ENCODE results near the gene SCML1.

SCML1 gene

GRCh38 chrX:17736856-17737709 lies at the start of gene SCML1:
Gene SCML1, plus strand, starts transcription at chrX:17737493. Its CDS starts 6,694 bp downstream, at chrX:17744187.
- DNase-seq (ENCODE audit: low read depth) = peak; percentile 96

GRCh38 chrX:17687648-17688047 lies 49.6 kb upstream of the SCML1 start:
- no peak for DNase-seq (ENCODE audit: low read depth)

- peak; percentile 78 for DNase-seq (ENCODE audit: low read depth)
These were observed 47.3 kb upstream of the SCML1 start for GRCh38 chrX:17689971-17690409.

GRCh38 chrX:17692709-17693346 lies 44.5 kb upstream of the SCML1 start:
- peak; percentile 76 for DNase-seq (ENCODE audit: low read depth)

GRCh38 chrX:17697191-17697590 lies 40.1 kb upstream of the SCML1 start:
- peak; percentile 34 for DNase-seq (ENCODE audit: low read depth)

- DNase-seq (ENCODE audit: low read depth) = no peak
These were observed 36.3 kb upstream of the SCML1 start for GRCh38 chrX:17700976-17701375.

- DNase-seq (ENCODE audit: low read depth) = no peak
These were observed 34.1 kb upstream of the SCML1 start for GRCh38 chrX:17703201-17703600.

- no peak for DNase-seq (ENCODE audit: low read depth)
These were observed 32.1 kb upstream of the SCML1 start for GRCh38 chrX:17705211-17705610.

- DNase-seq (ENCODE audit: low read depth) = peak; percentile 87
These were observed 30.6 kb upstream of the SCML1 start for GRCh38 chrX:17706676-17707075.

GRCh38 chrX:17707731-17708130 lies 29.6 kb upstream of the SCML1 start:
- no peak for DNase-seq (ENCODE audit: low read depth)

- DNase-seq (ENCODE audit: low read depth) = peak; percentile 27
These were observed 26.4 kb upstream of the SCML1 start for GRCh38 chrX:17710871-17711301.

- DNase-seq (ENCODE audit: low read depth) = no peak
These were observed 24.0 kb upstream of the SCML1 start for GRCh38 chrX:17713288-17713687.

GRCh38 chrX:17718649-17719165 lies 18.6 kb upstream of the SCML1 start:
- no peak for DNase-seq (ENCODE audit: low read depth)

GRCh38 chrX:17719711-17720110 lies 17.6 kb upstream of the SCML1 start:
- no peak for DNase-seq (ENCODE audit: low read depth)

GRCh38 chrX:17721715-17722114 lies 15.6 kb upstream of the SCML1 start:
- DNase-seq (ENCODE audit: low read depth) = no peak

GRCh38 chrX:17725181-17725580 lies 12.1 kb upstream of the SCML1 start:
- DNase-seq (ENCODE audit: low read depth) = no peak

- DNase-seq (ENCODE audit: low read depth) = peak; percentile 66
These were observed 5.0 kb upstream of the SCML1 start for GRCh38 chrX:17732138-17732783.

- DNase-seq (ENCODE audit: low read depth) = no peak
These were observed 1.9 kb upstream of the SCML1 start for GRCh38 chrX:17735406-17735805.

GRCh38 chrX:17736478-17736855 lies 826 bp upstream of the SCML1 start:
- DNase-seq (ENCODE audit: low read depth) = no peak

- no peak for DNase-seq (ENCODE audit: low read depth)
These were observed 355 bp downstream of the SCML1 start for GRCh38 chrX:17737710-17737985.

- DNase-seq (ENCODE audit: low read depth) = peak; percentile 50
These were observed 857 bp downstream of the SCML1 start for GRCh38 chrX:17737986-17738713.

Measured in EH (cell line).